ENCODE measurements around the gene KLHL24.

- TF ChIP-seq, protein P1, sequence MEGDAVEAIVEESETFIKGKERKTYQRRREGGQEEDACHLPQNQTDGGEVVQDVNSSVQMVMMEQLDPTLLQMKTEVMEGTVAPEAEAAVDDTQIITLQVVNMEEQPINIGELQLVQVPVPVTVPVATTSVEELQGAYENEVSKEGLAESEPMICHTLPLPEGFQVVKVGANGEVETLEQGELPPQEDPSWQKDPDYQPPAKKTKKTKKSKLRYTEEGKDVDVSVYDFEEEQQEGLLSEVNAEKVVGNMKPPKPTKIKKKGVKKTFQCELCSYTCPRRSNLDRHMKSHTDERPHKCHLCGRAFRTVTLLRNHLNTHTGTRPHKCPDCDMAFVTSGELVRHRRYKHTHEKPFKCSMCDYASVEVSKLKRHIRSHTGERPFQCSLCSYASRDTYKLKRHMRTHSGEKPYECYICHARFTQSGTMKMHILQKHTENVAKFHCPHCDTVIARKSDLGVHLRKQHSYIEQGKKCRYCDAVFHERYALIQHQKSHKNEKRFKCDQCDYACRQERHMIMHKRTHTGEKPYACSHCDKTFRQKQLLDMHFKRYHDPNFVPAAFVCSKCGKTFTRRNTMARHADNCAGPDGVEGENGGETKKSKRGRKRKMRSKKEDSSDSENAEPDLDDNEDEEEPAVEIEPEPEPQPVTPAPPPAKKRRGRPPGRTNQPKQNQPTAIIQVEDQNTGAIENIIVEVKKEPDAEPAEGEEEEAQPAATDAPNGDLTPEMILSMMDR (conservative IDR thresholded peaks at IDR 0.05): no peak
- TF ChIP-seq ZFX (IDR thresholded peaks at IDR 0.05): no peak
Observed at GRCh38 chr3:183692436-183692835, 57.0 kb downstream of the KLHL24 start.
